ENCODE results near the gene COG4. TPM values are rescaled to one million over a fixed set of nuclear protein-coding genes. Genes with fewer than 3 reads are reported as not detected.
"Not testable (repeated sequence)": the region's sequence is repeated elsewhere in the genome, so short reads cannot be mapped to it uniquely, and the experiment has no call there.

Gene COG4
- total and polyA plus RNA-seq, 9 donors, result 27.4 to 46.5 (median 36.3) TPM

DNA sequence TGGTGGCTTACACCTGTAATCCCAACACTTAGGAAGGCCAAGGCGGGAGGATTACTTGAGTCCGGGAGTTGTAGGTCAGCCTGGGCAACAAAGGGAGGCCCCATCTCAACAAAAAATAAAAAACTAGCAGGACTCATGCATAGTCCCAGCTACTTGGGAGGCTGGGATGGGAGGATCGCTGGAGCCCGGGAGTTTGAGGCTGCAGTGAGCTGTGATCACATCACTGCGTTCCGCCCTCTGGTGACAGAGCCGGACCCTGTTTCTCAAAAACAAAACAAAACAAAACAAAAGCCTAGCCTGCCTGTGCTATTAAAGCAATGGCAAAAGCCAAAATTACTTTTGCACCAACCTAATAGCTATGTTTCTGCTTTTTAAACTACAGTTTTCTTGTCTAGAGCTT is 67.4 kb downstream of the COG4 start:
- no peak overlapping the region for H3K27ac ChIP-seq
- no peaks in the 10 kb centered on the region for H3K27me3 ChIP-seq
- no peak for TF ChIP-seq POLR2A (IDR thresholded peaks at IDR 0.05)
- no peak for TF ChIP-seq CTCF (IDR thresholded peaks at IDR 0.05)
- TF ChIP-seq EP300 (IDR thresholded peaks at IDR 0.05), result no peak
- 76 to 86% (median 82%) methylated on average over 7 of the region's 7 CpGs for WGBS, 3 donors
- H3K4me1 ChIP-seq (ENCODE audit: insufficient read depth), result peaks cover 7% of the 10 kb centered on the region
- no peak overlapping the region for H3K4me3 ChIP-seq
- DNase-seq, result no peak
- H3K9me3 ChIP-seq, result no peaks in the 10 kb centered on the region
- no peaks in the 10 kb centered on the region for H3K36me3 ChIP-seq
- intact Hi-C loops (cut with DNase I), result no loop called here

- DNase-seq, result peak; percentile 67 to 82 (median 69)
- Histone ChIP-seq H3K27me3 (no peaks in the 10 kb centered on the region), H3K36me3 (no peaks in the 10 kb centered on the region), H3K4me3 (peak within 1 kb of the TSS; percentile 71), H3K9me3 (no peaks in the 10 kb centered on the region), H3K27ac (peak within 1 kb of the TSS; percentile 94 to 96), H3K4me1 (ENCODE audit: insufficient read depth) (peaks cover 7% of the 10 kb centered on the region)
- 0 to 1% (median 1%) methylated on average over 37 to 67 of the region's 67 CpGs for WGBS, 3 donors
- TF ChIP-seq EP300 (IDR thresholded peaks at IDR 0.05) (no peak), CTCF (IDR thresholded peaks at IDR 0.05) (peak in 1 of 3 donors; percentile 13)
- intact Hi-C loops (cut with DNase I), result loop anchor here in 1 of 4 donors (5.0 kb wide), 1 partner anchor 67 kb away; no protein-coding TSS in a partner anchor
Measured at GRCh38 chr16:70454222-70455034, 68.9 kb downstream of the COG4 start, which contains the start of gene FCSK. FCSK (plus strand) TSS chr16:70454595; CDS start chr16:70463191, 8,596 bp downstream.

- intact Hi-C loops (cut with DNase I), result loop anchor here in 1 of 4 donors (5.0 kb wide), 1 partner anchor 67 kb away; no protein-coding TSS in a partner anchor
- 0% methylated on average over 8 of the region's 8 CpGs for WGBS, 3 donors
- Histone ChIP-seq H3K36me3 (no peaks in the 10 kb centered on the region), H3K9me3 (no peaks in the 10 kb centered on the region), H3K4me1 (ENCODE audit: insufficient read depth) (peaks cover 7% of the 10 kb centered on the region), H3K27me3 (no peaks in the 10 kb centered on the region), H3K27ac (no peak overlapping the region), H3K4me3 (peak overlapping the region; percentile 71)
- DNase-seq, result no peak
- TF ChIP-seq CTCF (IDR thresholded peaks at IDR 0.05) (no peak), EP300 (IDR thresholded peaks at IDR 0.05) (no peak)
Measured at GRCh38 chr16:70453892-70454221, 69.5 kb downstream of the COG4 start.

DNA sequence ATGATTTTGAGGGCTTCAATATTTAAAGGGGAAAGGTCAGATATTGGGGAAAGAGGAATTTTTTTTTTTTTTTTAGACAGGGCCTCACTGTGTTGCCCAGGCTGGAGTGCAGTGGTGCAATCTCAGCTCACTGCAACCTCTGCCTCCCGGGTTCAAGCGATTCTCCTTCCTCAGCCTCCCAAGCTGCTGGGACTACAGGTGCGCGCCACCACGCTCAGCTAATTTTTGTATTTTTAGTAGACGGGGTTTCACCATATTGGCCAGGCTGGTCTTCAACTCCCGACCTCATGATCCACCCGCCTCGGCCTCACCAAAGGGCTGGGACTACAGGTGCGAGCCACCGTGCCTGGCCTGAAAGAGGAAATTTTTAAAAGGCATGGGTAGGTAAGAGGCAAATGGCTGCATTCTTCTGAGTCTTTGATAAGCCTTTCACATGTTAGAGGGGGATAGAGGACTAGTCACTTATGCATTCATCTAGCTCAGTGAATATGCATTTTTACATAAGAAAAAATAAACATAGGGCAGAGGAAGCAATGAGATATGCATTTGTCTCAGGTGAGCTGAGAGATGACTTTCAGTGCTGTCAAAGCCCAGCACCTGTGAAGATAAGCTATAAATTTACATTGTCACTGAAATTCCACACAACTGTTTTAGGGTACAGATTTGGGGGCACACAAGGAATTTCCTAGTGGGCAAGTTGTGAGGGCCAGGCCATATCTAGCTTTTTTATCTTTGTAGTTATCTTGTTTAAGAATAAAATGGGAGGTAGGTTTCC is 70.0 kb downstream of the COG4 start:
- H3K9me3 ChIP-seq, result no peaks in the 10 kb centered on the region
- no peaks in the 10 kb centered on the region for H3K36me3 ChIP-seq
- H3K27ac ChIP-seq, result no peak overlapping the region
- H3K27me3 ChIP-seq, result no peaks in the 10 kb centered on the region
- peaks cover 7% of the 10 kb centered on the region for H3K4me1 ChIP-seq (ENCODE audit: insufficient read depth)
- WGBS, 3 donors, result 94 to 96% (median 95%) methylated on average over 11 of the region's 11 CpGs
- intact Hi-C loops (cut with DNase I), result loop anchor here in 1 of 4 donors (5.0 kb wide), 1 partner anchor 66 kb away; no protein-coding TSS in a partner anchor
- H3K4me3 ChIP-seq, result peak overlapping the region; percentile 71
- TF ChIP-seq EP300 (IDR thresholded peaks at IDR 0.05) (no peak), CTCF (IDR thresholded peaks at IDR 0.05) (no peak), POLR2A (IDR thresholded peaks at IDR 0.05) (no peak)
- no peak for DNase-seq

- not testable (repeated sequence) for H3K4me1 ChIP-seq (ENCODE audit: insufficient read depth); H3K27ac ChIP-seq; H3K9me3 ChIP-seq; H3K27me3 ChIP-seq; H3K4me3 ChIP-seq; DNase-seq; H3K36me3 ChIP-seq
- intact Hi-C loops (cut with DNase I), result loop anchor here in 1 of 4 donors (5.0 kb wide), 1 partner anchor 64 kb away; no protein-coding TSS in a partner anchor
- 20 to 46% (median 27%) methylated on average over 25 of the region's 25 CpGs for WGBS, 3 donors
Measured at GRCh38 chr16:70451004-70451340, 72.4 kb downstream of the COG4 start.

GRCh38 chr16:70450142-70451003 is 73.0 kb downstream of the COG4 start:
- not testable (repeated sequence) for H3K27me3 ChIP-seq; H3K9me3 ChIP-seq; H3K27ac ChIP-seq; H3K36me3 ChIP-seq; H3K4me1 ChIP-seq (ENCODE audit: insufficient read depth); H3K4me3 ChIP-seq; DNase-seq
- 61 to 75% (median 67%) methylated on average over 37 of the region's 37 CpGs for WGBS, 3 donors
- intact Hi-C loops (cut with DNase I), result loop anchor here in 1 of 4 donors (5.0 kb wide), 1 partner anchor 63 kb away; no protein-coding TSS in a partner anchor
